Mucosa of rectum (tissue), 2 donors: ENCODE results near the gene RAB13.
A peak's percentile ranks its signal among the peaks of the same experiment; 100 is the strongest.

ENCODE experiments used
- H3K27ac ChIP-seq, 2 donors: one replicate each; pipeline ENCODE4 v1.7.0; 2013; ENCODE audit warnings: inconsistent platforms in 2 of 2, low read depth in 2 of 2, low read length in 2 of 2
- H3K27me3 ChIP-seq, 2 donors: one replicate each; pipeline ENCODE4 v1.7.0; 2013; ENCODE audit warnings: low read length in 2 of 2; ENCODE audit not compliant: control insufficient read depth in 2 of 2, insufficient read depth in 2 of 2
- H3K36me3 ChIP-seq, 2 donors: one replicate each; pipeline ENCODE4 v1.7.0; 2013; ENCODE audit warnings: low read length in 2 of 2; ENCODE audit not compliant: control insufficient read depth in 2 of 2, insufficient read depth in 2 of 2
- H3K4me1 ChIP-seq, 2 donors: one replicate each; pipeline ENCODE4 v1.7.0; 2013; ENCODE audit warnings: low read length in 2 of 2, mild to moderate bottlenecking in 1 of 2; ENCODE audit not compliant: control insufficient read depth in 2 of 2, insufficient read depth in 2 of 2
- H3K4me3 ChIP-seq, 2 donors: one replicate each; pipeline ENCODE4 v1.7.0; 2013; ENCODE audit warnings: low read length in 2 of 2
- H3K9ac ChIP-seq, 2 donors: one replicate each; pipeline ENCODE4 v1.7.0; 2013; ENCODE audit warnings: low read length in 2 of 2, low read depth in 1 of 2, mild to moderate bottlenecking in 1 of 2
- H3K9me3 ChIP-seq, 2 donors: one replicate each; pipeline ENCODE4 v1.7.0; 2013; ENCODE audit warnings: low read length in 2 of 2; ENCODE audit not compliant: control insufficient read depth in 2 of 2
- donor health status: healthy.
- donor health status: Normal muscosa, but diverticular disease.

Gene RAB13

DNA sequence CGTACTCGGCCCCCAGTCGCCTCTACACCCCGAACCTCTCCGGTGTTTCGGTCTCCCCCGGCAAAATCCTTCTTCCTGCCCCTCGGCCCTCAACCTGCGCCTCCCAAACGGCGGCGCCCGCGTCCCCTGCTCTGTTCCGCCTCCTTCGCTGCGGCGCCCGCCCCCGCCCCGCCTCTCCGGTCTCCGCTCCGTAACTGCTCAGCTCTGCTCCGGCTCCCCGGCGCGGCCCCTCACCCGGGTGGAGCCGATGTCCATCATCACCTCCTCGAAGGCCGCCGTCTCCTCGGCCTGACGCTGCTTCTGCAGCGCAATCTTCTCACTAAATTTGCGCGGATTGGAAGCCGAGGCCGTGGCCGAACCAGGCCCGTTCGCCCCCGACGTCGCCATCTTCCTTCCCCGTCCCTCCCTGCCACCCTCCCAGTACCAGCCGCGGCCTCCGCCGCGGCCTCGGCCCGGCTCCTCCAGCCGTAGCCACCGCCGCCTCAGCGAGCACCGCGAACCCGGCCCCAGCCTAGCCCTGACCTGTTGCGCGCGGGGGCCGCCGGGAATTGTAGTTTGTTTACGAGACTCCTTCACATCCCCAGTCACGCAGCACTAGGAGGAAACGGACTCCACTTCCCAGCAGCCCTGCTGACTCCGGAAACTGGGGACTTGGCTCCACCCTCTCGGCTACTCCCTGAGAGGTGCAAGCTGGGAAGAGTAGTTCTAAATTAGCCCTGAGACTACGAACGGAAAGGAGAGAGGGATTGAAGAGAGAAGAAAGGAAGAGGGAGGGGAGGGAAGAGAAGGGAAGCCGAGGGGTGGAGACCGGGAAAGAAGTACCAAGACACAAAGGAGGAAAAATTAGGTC lies 27.8 kb downstream of the RAB13 start, which contains the start of gene CRTC2:
Gene CRTC2, minus strand, starts transcription at position 502 of the 850 bp plus-strand sequence. Its CDS starts 115 bp downstream, at position 387.
- peaks cover 31 to 45% of the 10 kb centered on the region in 2 donors for H3K4me1 ChIP-seq
- H3K27me3 ChIP-seq, result no peaks in the 10 kb centered on the region
- peak within 1 kb of the TSS; percentile 93 to 95 for H3K27ac ChIP-seq
- no peaks in the 10 kb centered on the region for H3K9me3 ChIP-seq
- peak within 1 kb of the TSS; percentile 82 to 98 for H3K4me3 ChIP-seq
- H3K36me3 ChIP-seq, result peaks cover 12 to 26% of the 10 kb centered on the region in 2 donors
- peak within 1 kb of the TSS; percentile 87 to 94 for H3K9ac ChIP-seq

DNA sequence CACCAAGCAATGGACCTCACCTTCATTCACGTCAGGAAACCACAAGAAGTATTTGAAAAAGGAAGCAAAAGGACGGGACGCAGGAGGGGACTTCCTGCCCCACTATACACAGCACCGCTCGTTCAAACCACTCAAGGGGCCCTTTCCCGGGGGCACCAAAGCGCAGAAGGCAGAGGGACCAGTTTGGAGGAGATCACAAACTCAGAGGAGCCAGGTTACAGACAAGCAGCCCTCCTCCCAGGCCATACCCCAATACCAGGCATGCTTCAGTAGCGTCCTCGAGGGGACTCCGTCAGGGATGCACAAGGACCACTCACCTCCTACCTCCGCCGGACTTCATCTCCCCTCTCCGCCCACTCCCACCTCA lies 28.4 kb downstream of the RAB13 start:
- Histone ChIP-seq H3K27me3 (no peaks in the 10 kb centered on the region), H3K36me3 (peaks cover 13 to 29% of the 10 kb centered on the region in 2 donors), H3K4me1 (peaks cover 26 to 41% of the 10 kb centered on the region in 2 donors), H3K9me3 (no peaks in the 10 kb centered on the region), H3K4me3 (peak overlapping the region; percentile 82 to 98), H3K9ac (peak overlapping the region; percentile 87 to 94), H3K27ac (peak overlapping the region; percentile 93 to 95)

DNA sequence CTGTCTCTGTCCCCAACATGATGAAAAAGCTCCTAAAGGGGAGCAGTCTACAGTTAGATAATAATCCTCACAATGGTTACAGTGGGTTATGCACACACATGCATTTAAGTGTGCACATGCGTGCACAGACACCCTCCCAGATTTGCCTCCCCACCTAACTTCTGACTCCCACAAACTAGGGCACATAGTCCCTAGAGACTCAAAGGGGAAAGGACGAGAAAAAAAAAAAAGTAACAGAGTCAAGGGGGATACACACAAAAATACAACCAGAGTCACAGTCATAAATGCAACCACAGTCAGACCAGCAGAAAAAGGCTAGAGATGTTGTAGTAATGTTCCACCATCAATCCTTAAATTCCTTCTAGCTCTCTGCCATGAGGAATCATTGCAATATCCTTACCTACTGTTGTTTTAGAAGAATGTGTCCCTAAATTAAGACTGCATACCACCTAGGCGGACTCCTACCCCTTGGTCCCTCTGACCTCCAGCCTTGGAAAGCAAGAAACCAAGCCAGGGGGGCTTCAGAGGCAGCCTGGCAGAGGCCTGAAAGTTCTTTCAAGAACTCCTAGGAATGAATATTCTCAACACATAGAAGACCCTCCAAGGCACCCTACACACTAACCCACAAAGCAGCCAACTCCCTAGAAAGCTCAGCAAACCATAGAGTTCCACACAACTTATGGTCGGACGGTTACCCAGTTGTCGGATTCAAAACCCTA lies 29.0 kb downstream of the RAB13 start:
- Histone ChIP-seq H3K36me3 (peaks cover 18 to 35% of the 10 kb centered on the region in 2 donors), H3K9me3 (no peaks in the 10 kb centered on the region), H3K27me3 (no peaks in the 10 kb centered on the region), H3K27ac (peak overlapping the region in 1 of 2 donors; percentile 95), H3K4me1 (peaks cover 20 to 35% of the 10 kb centered on the region in 2 donors), H3K9ac (peak overlapping the region; percentile 87 to 94), H3K4me3 (peak overlapping the region; percentile 82 to 98)

DNA sequence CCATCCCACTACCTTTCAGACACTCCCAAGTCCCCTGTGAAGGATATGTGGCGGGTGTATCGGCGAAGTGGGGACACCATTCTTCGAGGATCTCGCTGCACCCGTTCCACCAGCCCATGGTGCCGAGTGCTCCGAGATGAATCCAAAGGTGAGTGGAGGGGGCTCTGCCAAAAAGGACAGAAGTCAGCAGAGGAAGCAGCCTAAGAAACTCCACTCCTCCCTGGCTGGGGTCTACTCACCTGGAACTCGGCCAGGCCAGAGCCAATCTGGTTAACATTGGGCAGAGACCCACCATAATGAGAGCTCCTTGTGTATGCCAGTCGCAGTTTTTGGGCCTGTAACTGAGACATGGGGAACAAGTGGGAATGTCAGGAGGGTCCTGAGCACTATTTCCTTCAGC lies 31.3 kb downstream of the RAB13 start:
- H3K27ac ChIP-seq, result no peak overlapping the region
- peaks cover 16 to 27% of the 10 kb centered on the region in 2 donors for H3K4me1 ChIP-seq
- H3K9ac ChIP-seq, result no peak overlapping the region
- no peaks in the 10 kb centered on the region for H3K9me3 ChIP-seq
- H3K4me3 ChIP-seq, result no peak overlapping the region
- peaks cover 34 to 51% of the 10 kb centered on the region in 2 donors for H3K36me3 ChIP-seq
- H3K27me3 ChIP-seq, result no peaks in the 10 kb centered on the region

DNA sequence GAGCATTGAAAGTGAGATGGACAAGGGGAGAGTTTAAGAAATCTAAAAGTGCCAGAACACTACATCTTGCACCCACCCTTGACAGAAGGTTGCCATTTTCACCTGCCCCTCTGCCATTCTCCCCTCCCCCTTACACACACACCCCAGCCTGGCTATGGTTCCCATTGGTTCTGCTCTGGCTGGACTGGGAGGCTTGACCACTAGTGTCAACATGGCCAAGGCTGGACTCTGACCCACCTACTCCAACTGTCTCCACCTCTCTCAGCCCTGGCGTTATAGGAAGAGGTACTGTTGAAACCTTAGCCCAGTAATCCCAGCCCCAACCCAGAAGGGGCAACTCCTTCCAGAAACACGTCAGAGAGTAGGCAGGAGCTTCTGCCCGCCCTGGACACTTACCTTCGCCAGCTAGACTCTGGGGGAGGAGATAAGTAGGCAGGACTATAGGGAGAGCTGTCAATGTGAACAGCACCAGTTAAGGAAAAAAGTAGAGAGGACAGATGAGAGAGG lies 32.2 kb downstream of the RAB13 start:
- Histone ChIP-seq H3K36me3 (peaks cover 39 to 50% of the 10 kb centered on the region in 2 donors), H3K9me3 (no peaks in the 10 kb centered on the region), H3K9ac (no peak overlapping the region), H3K27me3 (no peaks in the 10 kb centered on the region), H3K4me1 (peaks cover 16 to 23% of the 10 kb centered on the region in 2 donors), H3K27ac (no peak overlapping the region), H3K4me3 (no peak overlapping the region)

DNA sequence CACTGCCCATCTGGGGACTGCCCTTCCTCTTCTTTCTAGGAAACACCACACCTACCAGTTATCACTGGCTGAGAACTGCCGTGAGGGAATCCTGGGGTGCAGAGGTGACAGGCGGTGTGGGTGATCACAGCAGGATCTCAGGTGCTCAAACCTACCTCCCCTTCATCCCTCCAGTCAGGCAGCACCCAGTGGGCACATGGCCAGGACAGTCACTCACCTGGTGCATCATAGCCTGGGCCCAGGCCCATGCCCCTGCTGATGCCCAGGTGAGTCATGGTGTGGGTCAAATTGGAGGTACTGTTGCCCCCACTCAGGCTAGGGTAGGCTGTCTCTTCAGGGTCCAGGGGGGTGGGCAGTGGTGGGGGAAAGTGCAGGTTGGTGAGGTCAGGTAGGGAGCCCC lies 34.3 kb downstream of the RAB13 start:
- H3K9ac ChIP-seq, result no peak overlapping the region
- H3K36me3 ChIP-seq, result peaks cover 49 to 64% of the 10 kb centered on the region in 2 donors
- peaks cover 11 to 14% of the 10 kb centered on the region in 2 donors for H3K4me1 ChIP-seq
- H3K4me3 ChIP-seq, result no peak overlapping the region
- no peak overlapping the region for H3K27ac ChIP-seq
- H3K27me3 ChIP-seq, result no peaks in the 10 kb centered on the region
- no peaks in the 10 kb centered on the region for H3K9me3 ChIP-seq

DNA sequence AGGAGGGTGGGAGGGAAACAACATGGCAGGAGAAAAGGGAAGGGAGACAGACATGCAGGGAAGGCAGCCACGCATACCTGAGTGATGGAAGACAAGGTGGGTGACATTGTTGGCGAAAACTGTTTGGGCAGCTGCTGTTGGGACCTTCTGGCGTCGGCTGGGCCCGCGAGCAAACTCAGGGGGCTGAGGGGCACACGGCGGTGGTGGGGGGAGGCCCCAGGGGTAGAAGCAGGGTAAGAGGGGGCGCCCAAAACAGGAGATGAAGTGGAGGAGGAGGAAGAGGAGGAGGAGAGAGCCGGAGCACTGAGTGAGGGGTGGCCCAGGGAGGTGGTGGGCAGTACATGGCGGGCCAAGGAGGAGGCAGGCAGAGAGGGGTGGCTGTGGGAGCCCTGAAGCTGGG lies 35.0 kb downstream of the RAB13 start:
- peaks cover 49 to 64% of the 10 kb centered on the region in 2 donors for H3K36me3 ChIP-seq

DNA sequence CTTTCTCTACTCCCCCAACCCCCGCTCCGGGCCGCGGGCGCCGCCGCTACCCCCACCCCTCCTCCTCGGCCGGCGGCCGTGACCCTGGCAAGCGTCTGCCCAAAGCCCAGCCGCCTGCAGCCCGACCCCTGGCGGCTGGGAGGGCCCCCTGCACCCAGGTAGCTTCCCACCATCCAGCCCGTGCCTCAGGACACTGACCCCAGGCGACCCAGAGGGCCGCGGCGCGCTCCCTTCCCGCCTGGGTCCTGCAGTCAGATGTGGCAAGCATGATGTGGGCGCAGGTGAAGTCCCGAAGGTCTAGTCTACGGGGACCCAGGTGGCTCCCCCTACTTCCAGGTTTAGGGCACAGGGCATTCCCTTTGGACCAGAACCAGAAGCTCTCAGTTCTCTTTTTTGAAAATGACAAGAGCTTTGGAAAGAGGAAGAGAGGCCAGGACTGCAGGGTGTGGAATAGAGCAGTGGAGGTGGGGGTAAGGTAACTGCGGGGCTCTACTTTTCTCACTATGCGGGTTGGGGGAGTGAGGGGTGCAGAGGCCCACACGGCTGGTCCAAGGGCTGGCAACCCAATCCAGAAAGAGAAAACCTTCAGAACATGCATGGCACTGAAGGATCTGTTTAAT lies 39.4 kb downstream of the RAB13 start, which contains the start of gene DENND4B:
Gene DENND4B, minus strand, starts transcription at position 97 of the 620 bp plus-strand sequence. CDS start 2,344 bp downstream, outside the sequence.
- Histone ChIP-seq H3K9ac (peak within 1 kb of the TSS; percentile 82 to 88), H3K36me3 (peaks cover 46 to 50% of the 10 kb centered on the region in 2 donors), H3K4me3 (peak within 1 kb of the TSS; percentile 88), H3K27ac (peak within 1 kb of the TSS; percentile 89 to 97), H3K4me1 (peaks cover 17 to 20% of the 10 kb centered on the region in 2 donors), H3K27me3 (no peaks in the 10 kb centered on the region), H3K9me3 (no peaks in the 10 kb centered on the region)

More for the DNA sequence above, 35.0 kb downstream of the RAB13 start:
- Histone ChIP-seq H3K9ac (no peak overlapping the region), H3K9me3 (no peaks in the 10 kb centered on the region), H3K27me3 (no peaks in the 10 kb centered on the region), H3K4me3 (no peak overlapping the region), H3K4me1 (peaks cover 10 to 11% of the 10 kb centered on the region in 2 donors), H3K27ac (no peak overlapping the region)

DNA sequence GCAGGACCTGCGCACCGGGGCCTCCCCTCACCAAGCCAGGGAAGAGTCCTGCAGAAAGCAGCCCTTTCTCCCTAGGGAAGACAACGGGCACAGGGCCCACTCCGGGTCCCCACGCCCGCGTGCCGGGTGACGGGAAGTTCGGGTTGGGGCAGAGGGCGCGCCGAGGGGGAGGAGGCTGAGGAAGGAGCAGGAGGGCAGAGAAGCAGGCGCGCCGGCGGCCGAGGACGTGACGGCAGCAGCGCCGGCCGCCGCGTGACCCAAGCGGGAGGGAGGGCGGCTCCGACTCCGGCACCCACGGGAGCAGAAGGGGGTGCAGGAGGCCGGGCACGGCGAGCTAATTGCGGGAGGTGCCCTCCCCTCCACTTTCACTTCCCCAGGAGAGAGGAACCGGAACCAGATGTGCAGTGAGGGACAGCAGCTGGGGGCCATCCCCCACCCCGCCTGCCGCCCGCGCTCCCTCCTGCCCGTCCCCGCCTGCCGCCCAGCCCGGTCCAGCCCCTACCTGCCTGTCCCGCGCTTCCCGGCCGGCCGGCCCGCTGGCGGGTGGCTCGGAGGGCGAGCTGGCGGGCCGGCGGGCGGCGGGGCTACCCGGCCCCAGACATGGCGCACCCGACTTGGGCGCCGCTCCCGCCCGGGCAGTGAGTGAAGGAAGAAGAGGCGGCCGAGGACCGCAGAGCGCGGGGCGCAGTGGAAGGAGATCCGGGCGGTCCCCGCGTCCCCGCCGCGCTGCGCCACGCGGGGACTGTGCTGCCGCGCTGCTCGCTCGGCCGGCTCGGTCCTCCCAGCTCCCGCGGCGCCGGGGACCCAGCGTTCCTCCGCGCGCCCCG lies 40.1 kb downstream of the RAB13 start:
- peak overlapping the region; percentile 89 to 97 for H3K27ac ChIP-seq
- peak overlapping the region; percentile 88 for H3K4me3 ChIP-seq
- H3K27me3 ChIP-seq, result no peaks in the 10 kb centered on the region
- H3K36me3 ChIP-seq, result peaks cover 39 to 49% of the 10 kb centered on the region in 2 donors
- no peaks in the 10 kb centered on the region for H3K9me3 ChIP-seq
- H3K9ac ChIP-seq, result peak overlapping the region; percentile 82 to 88
- H3K4me1 ChIP-seq, result peaks cover 17 to 20% of the 10 kb centered on the region in 2 donors
